K562 (cell line): ENCODE results near the gene NACC1. TPM values are rescaled to one million over a fixed set of nuclear protein-coding genes. Genes with fewer than 3 reads are reported as not detected.

Source experiments
- ATF3 ChIP-seq, 2 experiments: fragments of 450-650 bp in 1 of 2; sonication (generic) in 1 of 2; formaldehyde crosslinking in 1 of 2; IDR thresholded peaks in 1 of 2; conservative IDR thresholded peaks in 1 of 2; 2 replicates each; pipeline versions ENCODE4 v1.6.1 to v1.8.1; 2016 to 2023; ENCODE audit warnings: mild to moderate bottlenecking in 2 of 2, moderate library complexity in 2 of 2, inconsistent platforms in 1 of 2, missing genetic modification reagents in 1 of 2
- NEUROD1 ChIP-seq: fragments of 150-350 bp; IDR thresholded peaks from 2 replicates; pipeline ENCODE4 v1.6.1; 2014; ENCODE audit warnings: borderline replicate concordance, low read length, low read depth; ENCODE audit not compliant: partially characterized antibody
- PHF21A ChIP-seq: fragments of 450-650 bp; IDR thresholded peaks from 2 replicates; pipeline ENCODE4 v1.6.1; 2017; ENCODE audit warnings: low read depth, borderline replicate concordance
- SAFB2 ChIP-seq: fragments of 200-400 bp; formaldehyde crosslinking; IDR thresholded peaks from 2 replicates; pipeline ENCODE4 v1.6.1; 2018; ENCODE audit warnings: borderline replicate concordance, low read length, low read depth, moderate library complexity; ENCODE audit not compliant: severe bottlenecking
- SOX6 ChIP-seq: fragments of 450-650 bp; IDR thresholded peaks from 2 replicates; pipeline ENCODE4 v1.6.1; 2014; ENCODE audit warnings: mild to moderate bottlenecking
- SUPT5H ChIP-seq: fragments of 450-650 bp; IDR thresholded peaks from 2 replicates; pipeline ENCODE4 v1.6.1; 2016
- ZNF274 ChIP-seq: IDR thresholded peaks from 2 replicates; pipeline ENCODE4 v1.6.1; 2011; ENCODE audit warnings: low read depth, mild to moderate bottlenecking, low read length, moderate library complexity, borderline replicate concordance
- ZNF407 ChIP-seq: fragments of 450-650 bp; IDR thresholded peaks from 2 replicates; pipeline ENCODE4 v1.6.1; 2016; ENCODE audit warnings: low read depth
- ZNF518B ChIP-seq: fragments of 250-450 bp; sonication (Bioruptor Pico); IDR thresholded peaks from 2 replicates; pipeline ENCODE4 v1.5.0; 2021; ENCODE audit warnings: mild to moderate bottlenecking, moderate library complexity
- polyA plus RNA-seq, 8 experiments: library from polyadenylated mRNA; depleted of rRNA in 4 of 8; stranded (reverse) in 5 of 8; unstranded in 3 of 8; fragments of >200 nt; fragmentation: Nextera tagmentation in 2 of 8; fragmentation: Illumina TruSeq in 1 of 8; extraction: Ambion mirVana in 2 of 8; extraction: Trizol in 1 of 8; gene quantifications; 2 replicates each; pipeline versions ENCODE4 v1.2.1 to v1.2.3, GENCODE V29; 2011 to 2014; ENCODE audit warnings: inconsistent platforms in 1 of 8, missing spikeins in 1 of 8
- total RNA-seq, 7 experiments: library from RNA; depleted of rRNA in 6 of 7; stranded (reverse); fragments of >200 nt in 6 of 7; fragmentation: Illumina TruSeq in 2 of 7; extraction: Trizol in 2 of 7; gene quantifications; 2 replicates each; pipeline versions ENCODE4 v1.2.1 to v1.2.3, GENCODE V29; 2011 to 2021; ENCODE audit warnings: low replicate concordance in 1 of 7
- TF ChIP-seq, protein P1 (sequence below), 2 experiments: fragments of 450-650 bp; IDR thresholded peaks; 2 replicates each; pipeline ENCODE4 v1.6.1; 2016

NACC1 gene
- total and polyA plus RNA-seq, 9 of the 15 experiments (the other 6 are each of a cell fraction or from before 2014, with no cell fraction given), result 0.04 to 96.6 (median 25.8) TPM

- TF ChIP-seq ZNF407, result no peak
- TF ChIP-seq, protein P1, sequence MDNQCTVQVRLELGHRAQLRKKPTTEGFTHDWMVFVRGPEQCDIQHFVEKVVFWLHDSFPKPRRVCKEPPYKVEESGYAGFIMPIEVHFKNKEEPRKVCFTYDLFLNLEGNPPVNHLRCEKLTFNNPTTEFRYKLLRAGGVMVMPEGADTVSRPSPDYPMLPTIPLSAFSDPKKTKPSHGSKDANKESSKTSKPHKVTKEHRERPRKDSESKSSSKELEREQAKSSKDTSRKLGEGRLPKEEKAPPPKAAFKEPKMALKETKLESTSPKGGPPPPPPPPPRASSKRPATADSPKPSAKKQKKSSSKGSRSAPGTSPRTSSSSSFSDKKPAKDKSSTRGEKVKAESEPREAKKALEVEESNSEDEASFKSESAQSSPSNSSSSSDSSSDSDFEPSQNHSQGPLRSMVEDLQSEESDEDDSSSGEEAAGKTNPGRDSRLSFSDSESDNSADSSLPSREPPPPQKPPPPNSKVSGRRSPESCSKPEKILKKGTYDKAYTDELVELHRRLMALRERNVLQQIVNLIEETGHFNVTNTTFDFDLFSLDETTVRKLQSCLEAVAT (IDR thresholded peaks at IDR 0.05), result no peak; a peak in 1 of 4 replicates
- no peak; the same call in 1 of the 2 replicates for TF ChIP-seq SUPT5H
- TF ChIP-seq SOX6, result no peak
- TF ChIP-seq PHF21A, result no peak
- TF ChIP-seq ZNF274, result no peak
- peak; percentile 43; the same call in 1 of the 2 replicates for TF ChIP-seq ATF3 (IDR thresholded peaks at IDR 0.05)
- no peak for TF ChIP-seq ATF3 (CRISPR knock-in tag; conservative IDR thresholded peaks at IDR 0.05)
- no peak for TF ChIP-seq ZNF518B (CRISPR knock-in tag)
- TF ChIP-seq NEUROD1, result peak; percentile 78
- no peak for TF ChIP-seq SAFB2
These were observed 33.7 kb downstream of the NACC1 start (continued) for GRCh38 chr19:13151605-13152355.
